Measurements from ENCODE around the gene RYR2. TPM values are rescaled to one million over a fixed set of nuclear protein-coding genes. Genes with fewer than 3 reads are reported as not detected.

RYR2 gene
- total RNA-seq, 1 experiment from 2014 or later: 4.0 TPM

GRCh38 chr1:237103021-237103420, 61.0 kb downstream of the RYR2 start:
- Mint-ChIP-seq H3K4me3 (ENCODE audit: unreplicated experiment) (no peak overlapping the region), H3K27ac (ENCODE audit: low read depth, unreplicated experiment) (no peak overlapping the region), H3K36me3 (ENCODE audit: insufficient read depth, unreplicated experiment) (no peaks in the 10 kb centered on the region), H3K9me3 (ENCODE audit: unreplicated experiment) (no peaks in the 10 kb centered on the region), H3K27me3 (ENCODE audit: insufficient read depth, unreplicated experiment) (peaks cover 48% of the 10 kb centered on the region), H3K4me1 (ENCODE audit: insufficient read depth, unreplicated experiment) (peaks cover 5% of the 10 kb centered on the region)
- POLR2A ChIA-PET: no interaction called here
- no TSS peak for BruUV-seq (replicated peaks)
- CTCF ChIA-PET: no interaction called here
- TF ChIP-seq CTCF (IDR thresholded peaks at IDR 0.05; ENCODE audit: unreplicated experiment): no peak
- no peak for DNase-seq (ENCODE audit: unreplicated experiment)
- intact Hi-C loops (cut with micrococcal nuclease): no loop called here

GRCh38 chr1:237104096-237104495, 62.1 kb downstream of the RYR2 start:
- Mint-ChIP-seq H3K27ac (ENCODE audit: low read depth, unreplicated experiment) (no peak overlapping the region), H3K9me3 (ENCODE audit: unreplicated experiment) (no peaks in the 10 kb centered on the region), H3K27me3 (ENCODE audit: insufficient read depth, unreplicated experiment) (peaks cover 37% of the 10 kb centered on the region), H3K4me1 (ENCODE audit: insufficient read depth, unreplicated experiment) (no peaks in the 10 kb centered on the region), H3K36me3 (ENCODE audit: insufficient read depth, unreplicated experiment) (no peaks in the 10 kb centered on the region), H3K4me3 (ENCODE audit: unreplicated experiment) (no peak overlapping the region)
- TF ChIP-seq CTCF (IDR thresholded peaks at IDR 0.05; ENCODE audit: unreplicated experiment): no peak
- intact Hi-C loops (cut with micrococcal nuclease): no loop called here
- no TSS peak for BruUV-seq (replicated peaks)
- DNase-seq (ENCODE audit: unreplicated experiment): no peak
- ChIA-PET POLR2A (interaction anchor here (0.7 kb wide), 1 partner anchor 35 kb away, joined by 4 read pairs; no protein-coding TSS in a partner anchor), CTCF (no interaction called here)

- Mint-ChIP-seq H3K9me3 (ENCODE audit: unreplicated experiment) (no peaks in the 10 kb centered on the region), H3K4me1 (ENCODE audit: insufficient read depth, unreplicated experiment) (no peaks in the 10 kb centered on the region), H3K36me3 (ENCODE audit: insufficient read depth, unreplicated experiment) (no peaks in the 10 kb centered on the region), H3K4me3 (ENCODE audit: unreplicated experiment) (no peak overlapping the region), H3K27ac (ENCODE audit: low read depth, unreplicated experiment) (no peak overlapping the region), H3K27me3 (ENCODE audit: insufficient read depth, unreplicated experiment) (peaks cover 35% of the 10 kb centered on the region)
- no TSS peak for BruUV-seq (replicated peaks)
- DNase-seq (ENCODE audit: unreplicated experiment): no peak
- ChIA-PET POLR2A (interaction anchor here (1.4 kb wide), 1 partner anchor 20 kb away, joined by 3 read pairs; no protein-coding TSS in a partner anchor), CTCF (interaction anchor here (0.7 kb wide), 1 partner anchor 19 kb away, joined by 3 read pairs; no protein-coding TSS in a partner anchor)
- intact Hi-C loops (cut with micrococcal nuclease): no loop called here
- TF ChIP-seq CTCF (IDR thresholded peaks at IDR 0.05; ENCODE audit: unreplicated experiment): no peak
Measured at GRCh38 chr1:237105826-237106225, 63.8 kb downstream of the RYR2 start.

GRCh38 chr1:237108297-237109040, 66.5 kb downstream of the RYR2 start:
- Mint-ChIP-seq H3K27me3 (ENCODE audit: insufficient read depth, unreplicated experiment) (peaks cover 35% of the 10 kb centered on the region), H3K4me1 (ENCODE audit: insufficient read depth, unreplicated experiment) (no peaks in the 10 kb centered on the region), H3K4me3 (ENCODE audit: unreplicated experiment) (no peak overlapping the region), H3K27ac (ENCODE audit: low read depth, unreplicated experiment) (no peak overlapping the region), H3K36me3 (ENCODE audit: insufficient read depth, unreplicated experiment) (no peaks in the 10 kb centered on the region), H3K9me3 (ENCODE audit: unreplicated experiment) (no peaks in the 10 kb centered on the region)
- DNase-seq (ENCODE audit: unreplicated experiment): no peak
- intact Hi-C loops (cut with micrococcal nuclease): no loop called here
- ChIA-PET CTCF (interaction anchor here (1.6 kb wide), 1 partner anchor 12 kb away, joined by 7 read pairs; no protein-coding TSS in a partner anchor), POLR2A (interaction anchor here (0.6 kb wide), 1 partner anchor 438 kb away, joined by 3 read pairs; no protein-coding TSS in a partner anchor)
- no TSS peak for BruUV-seq (replicated peaks)
- no peak for TF ChIP-seq CTCF (IDR thresholded peaks at IDR 0.05; ENCODE audit: unreplicated experiment)

Measured in MCF 10A (cell line).